HG03439 (cell line): ENCODE data around the gene SLC28A2.
"Not testable (repeated sequence)": the region's sequence is repeated elsewhere in the genome, so short reads cannot be mapped to it uniquely, and the experiment has no call there.

Experiments used
- ATAC-seq: cut with Tn5 transposase; IDR thresholded peaks from one replicate; pipeline ENCODE4 v1.9.1; 2021; ENCODE audit warnings: mild to moderate bottlenecking, moderate library complexity; ENCODE audit not compliant: unreplicated experiment

SLC28A2 gene

GRCh38 chr15:45259796-45260195, 7.8 kb downstream of the SLC28A2 start:
- ATAC-seq, result no peak

- ATAC-seq, result no peak
These were observed 10.9 kb downstream of the SLC28A2 start for GRCh38 chr15:45262906-45263461.

GRCh38 chr15:45263854-45264253, 11.8 kb downstream of the SLC28A2 start:
- ATAC-seq, result no peak

- no peak for ATAC-seq
These were observed 13.5 kb downstream of the SLC28A2 start for GRCh38 chr15:45265506-45265905.

- no peak for ATAC-seq
These were observed 16.1 kb downstream of the SLC28A2 start for GRCh38 chr15:45268135-45268534.

- no peak for ATAC-seq
These were observed 22.8 kb downstream of the SLC28A2 start for GRCh38 chr15:45274636-45275380.

- ATAC-seq, result no peak
These were observed 24.8 kb downstream of the SLC28A2 start for GRCh38 chr15:45276831-45277230.

GRCh38 chr15:45279024-45279698, 27.1 kb downstream of the SLC28A2 start:
- peak; percentile 99 for ATAC-seq

GRCh38 chr15:45285413-45285812, 33.4 kb downstream of the SLC28A2 start:
- ATAC-seq, result no peak

- ATAC-seq, result no peak
These were observed 35.4 kb downstream of the SLC28A2 start for GRCh38 chr15:45287390-45287956.

GRCh38 chr15:45288947-45289346, 36.9 kb downstream of the SLC28A2 start:
- ATAC-seq, result no peak

- ATAC-seq, result no peak
These were observed 40.0 kb downstream of the SLC28A2 start for GRCh38 chr15:45291822-45292582.

GRCh38 chr15:45293326-45293725, 41.3 kb downstream of the SLC28A2 start:
- ATAC-seq, result not testable (repeated sequence)

- not testable (repeated sequence) for ATAC-seq
These were observed 46.9 kb downstream of the SLC28A2 start for GRCh38 chr15:45298964-45299378.

GRCh38 chr15:45304711-45305110, 52.7 kb downstream of the SLC28A2 start:
- no peak for ATAC-seq

GRCh38 chr15:45306105-45306504, 54.1 kb downstream of the SLC28A2 start:
- ATAC-seq, result no peak

GRCh38 chr15:45307230-45307924, 55.3 kb downstream of the SLC28A2 start:
- no peak for ATAC-seq

GRCh38 chr15:45314117-45314516, 62.1 kb downstream of the SLC28A2 start:
- ATAC-seq, result not testable (repeated sequence)

- ATAC-seq, result no peak
These were observed 62.9 kb downstream of the SLC28A2 start for GRCh38 chr15:45314960-45315359.

GRCh38 chr15:45319472-45320214, 67.6 kb downstream of the SLC28A2 start:
- ATAC-seq, result no peak
